CD14-positive monocyte (primary cell): ENCODE measurements around the gene RCOR1. TPM values are rescaled to one million over a fixed set of nuclear protein-coding genes. Genes with fewer than 3 reads are reported as not detected.

ENCODE experiments used
- DNase-seq, 3 donors: peaks; one replicate each; pipeline ENCODE4 v3.0.0-alpha.2; 2011 to 2022
- H2AFZ ChIP-seq: 2 replicates; pipeline ENCODE4 v1.6.0; 2012; ENCODE audit warnings: mild to moderate bottlenecking, low read depth, low read length, inconsistent platforms; ENCODE audit not compliant: insufficient read depth, poor library complexity, severe bottlenecking
- H3K27ac ChIP-seq, 2 donors: 1 replicate in 1 of 2; 2 replicates in 1 of 2; pipeline ENCODE4 v1.5.1; 2012 to 2013; ENCODE audit warnings: low read length in 2 of 2, control low read depth in 1 of 2, inconsistent platforms in 1 of 2, low read depth in 1 of 2, mild to moderate bottlenecking in 1 of 2
- H3K27me3 ChIP-seq, 2 donors: one replicate each; pipeline versions ENCODE4 v1.6.0 to v1.6.1; 2011 to 2013; ENCODE audit warnings: low read length in 2 of 2; ENCODE audit not compliant: control insufficient read depth in 2 of 2, insufficient read depth in 2 of 2
- H3K36me3 ChIP-seq, 2 donors: replicated peaks in 1 of 2; 1 replicate in 1 of 2; 2 replicates in 1 of 2; pipeline versions ENCODE4 v1.5.1 to v1.6.1; 2012 to 2013; ENCODE audit warnings: low read length in 2 of 2, control low read depth in 1 of 2, inconsistent platforms in 1 of 2, mild to moderate bottlenecking in 1 of 2; ENCODE audit not compliant: insufficient read depth in 2 of 2, control insufficient read depth in 1 of 2
- H3K4me1 ChIP-seq, 2 donors: 1 replicate in 1 of 2; 2 replicates in 1 of 2; pipeline versions ENCODE4 v1.5.1 to v1.6.1; 2012 to 2013; ENCODE audit warnings: low read length in 2 of 2, control low read depth in 1 of 2, inconsistent platforms in 1 of 2, mild to moderate bottlenecking in 1 of 2, moderate library complexity in 1 of 2; ENCODE audit not compliant: insufficient read depth in 2 of 2, control insufficient read depth in 1 of 2
- H3K4me2 ChIP-seq: replicated peaks from 2 replicates; pipeline ENCODE3; 2012; ENCODE audit warnings: low read length, moderate library complexity, mild to moderate bottlenecking; ENCODE audit not compliant: poor library complexity, severe bottlenecking; ENCODE audit errors: extremely low read depth
- H3K4me3 ChIP-seq, 3 experiments: fragments of 200-600 bp in 1 of 3; sonication (generic) in 1 of 3; replicated peaks in 1 of 3; 1 replicate in 2 of 3; 2 replicates in 1 of 3; pipeline ENCODE4 v1.5.1; 2011 to 2013; ENCODE audit warnings: low read length in 3 of 3, mild to moderate bottlenecking in 3 of 3, control low read depth in 2 of 3, low read depth in 2 of 3, inconsistent platforms in 1 of 3, moderate library complexity in 1 of 3
- H3K79me2 ChIP-seq: 2 replicates; pipeline ENCODE4 v1.6.0; 2012; ENCODE audit warnings: mild to moderate bottlenecking, control low read depth, inconsistent platforms, low read length, moderate library complexity; ENCODE audit not compliant: insufficient read depth
- H3K9ac ChIP-seq: 2 replicates; pipeline ENCODE4 v1.6.0; 2017; ENCODE audit warnings: low read length, mild to moderate bottlenecking; ENCODE audit not compliant: insufficient read depth, poor library complexity, severe bottlenecking
- H3K9me3 ChIP-seq, 2 donors: replicated peaks in 1 of 2; 1 replicate in 1 of 2; 2 replicates in 1 of 2; pipeline versions ENCODE4 v1.5.1 to v1.6.1; 2012 to 2013; ENCODE audit warnings: low read length in 2 of 2, control low read depth in 1 of 2; ENCODE audit not compliant: control insufficient read depth in 1 of 2, insufficient read depth in 1 of 2
- H4K20me1 ChIP-seq: 2 replicates; pipeline ENCODE4 v1.6.0; 2012; ENCODE audit warnings: mild to moderate bottlenecking, low read length, control low read depth, moderate library complexity; ENCODE audit not compliant: insufficient read depth
- H3K27ac Mint-ChIP-seq, 7 donors: one replicate each; pipeline ENCODE4 v1.8.0; 2020; ENCODE audit warnings: mild to moderate bottlenecking in 7 of 7, mixed read lengths in 7 of 7, moderate library complexity in 6 of 7, inconsistent platforms in 2 of 7
- H3K27me3 Mint-ChIP-seq, 3 donors: one replicate each; pipeline ENCODE4 v1.8.0; 2021 to 2022; ENCODE audit warnings: low read depth in 3 of 3, mild to moderate bottlenecking in 3 of 3, mixed read lengths in 3 of 3, moderate library complexity in 3 of 3, inconsistent platforms in 1 of 3
- H3K36me3 Mint-ChIP-seq, 2 donors: one replicate each; pipeline ENCODE4 v1.8.0; 2020; ENCODE audit warnings: mixed read lengths in 2 of 2, inconsistent platforms in 1 of 2, mild to moderate bottlenecking in 1 of 2
- H3K4me1 Mint-ChIP-seq: one replicate; pipeline ENCODE4 v1.8.0; 2020; ENCODE audit warnings: mild to moderate bottlenecking, mixed read lengths
- H3K4me3 Mint-ChIP-seq, 2 donors: one replicate each; pipeline ENCODE4 v1.8.0; 2020; ENCODE audit warnings: mild to moderate bottlenecking in 2 of 2, mixed read lengths in 2 of 2, moderate library complexity in 1 of 2
- H3K9me3 Mint-ChIP-seq, 7 donors: one replicate each; pipeline ENCODE4 v1.8.0; 2020 to 2022; ENCODE audit warnings: mixed read lengths in 7 of 7, mild to moderate bottlenecking in 6 of 7, moderate library complexity in 6 of 7, inconsistent platforms in 2 of 7
- CTCF ChIP-seq: fragments of 200-600 bp; IDR thresholded peaks from one replicate; pipeline ENCODE4 v1.8.0; 2022; ENCODE audit warnings: antibody characterized with exemption, mild to moderate bottlenecking
- WGBS: methylation state at CpG from one replicate; pipeline ENCODE4 v1.1.5; 2013; ENCODE audit warnings: missing lambda C conversion rate; ENCODE audit not compliant: insufficient coverage; 5-methylcytosine and 5-hydroxymethylcytosine counted together
- intact Hi-C, 2 donors: fragments of 100-400 bp; cut with micrococcal nuclease; formaldehyde crosslinking; loops; one replicate each; pipeline versions ENCODE4 v1.15.0 to v1.15.1; 2023
- polyA plus RNA-seq, 3 donors: library from polyadenylated mRNA; depleted of rRNA in 1 of 3; unstranded in 2 of 3; stranded (reverse) in 1 of 3; fragments of 300-500 nt in 2 of 3; fragments of >200 nt in 1 of 3; fragmentation: Illumina TruSeq in 2 of 3; gene quantifications; 1 replicate in 2 of 3; 2 replicates in 1 of 3; pipeline ENCODE4 v1.2.3, GENCODE V29; 2012 to 2021

Gene RCOR1
- polyA plus RNA-seq, 3 donors, result 2.1 to 36.6 (median 2.3) TPM

DNA sequence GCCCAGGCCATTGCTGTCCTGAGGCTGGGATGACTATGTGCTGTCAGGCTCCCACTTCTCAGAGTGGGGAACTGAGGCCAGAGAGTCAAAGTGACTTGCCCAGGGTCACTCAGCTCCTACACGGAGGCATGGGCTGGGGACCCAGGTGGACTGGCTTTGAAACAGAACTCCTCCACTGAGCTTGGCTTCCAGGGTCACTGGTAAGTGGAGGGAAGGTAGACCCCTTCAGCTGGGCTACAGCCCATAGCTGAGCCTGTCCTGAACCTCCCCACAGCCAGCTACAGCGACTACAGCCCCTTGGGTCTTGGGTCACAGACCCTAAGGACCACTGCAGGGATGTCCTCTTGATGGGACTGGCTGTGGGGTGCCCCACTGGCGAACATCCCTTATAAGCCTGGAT lies 144.5 kb downstream of the RCOR1 start:
- H3K27me3 Mint-ChIP-seq, result peaks cover 0 to 2% (median 0%) of the 10 kb centered on the region in 3 donors
- DNase-seq, result no peak
- Histone ChIP-seq H3K36me3 (peaks cover 23 to 50% of the 10 kb centered on the region in 2 donors), H3K4me1 (no peaks in the 10 kb centered on the region), H3K27me3 (no peaks in the 10 kb centered on the region), H3K9me3 (peaks cover 15 to 26% of the 10 kb centered on the region in 2 donors), H3K79me2 (no peaks in the 10 kb centered on the region), H3K4me3 (no peak overlapping the region), H3K4me2 (no peak overlapping the region), H2AFZ (no peak overlapping the region), H4K20me1 (peaks cover 33% of the 10 kb centered on the region), H3K27ac (no peak overlapping the region), H3K9ac (no peak overlapping the region)
- peaks cover 36 to 63% of the 10 kb centered on the region in 2 donors for H3K36me3 Mint-ChIP-seq
- H3K27ac Mint-ChIP-seq, result peak overlapping the region in 1 of 7 donors; percentile 52
- intact Hi-C loops, result no loop called here
- H3K9me3 Mint-ChIP-seq, result peaks cover 8 to 27% (median 25%) of the 10 kb centered on the region in 7 donors
- H3K4me3 Mint-ChIP-seq, result no peak overlapping the region
- H3K4me1 Mint-ChIP-seq, result no peaks in the 10 kb centered on the region
- 100% methylated on average over 2 of the region's 3 CpGs for WGBS
- TF ChIP-seq CTCF, result no peak

DNA sequence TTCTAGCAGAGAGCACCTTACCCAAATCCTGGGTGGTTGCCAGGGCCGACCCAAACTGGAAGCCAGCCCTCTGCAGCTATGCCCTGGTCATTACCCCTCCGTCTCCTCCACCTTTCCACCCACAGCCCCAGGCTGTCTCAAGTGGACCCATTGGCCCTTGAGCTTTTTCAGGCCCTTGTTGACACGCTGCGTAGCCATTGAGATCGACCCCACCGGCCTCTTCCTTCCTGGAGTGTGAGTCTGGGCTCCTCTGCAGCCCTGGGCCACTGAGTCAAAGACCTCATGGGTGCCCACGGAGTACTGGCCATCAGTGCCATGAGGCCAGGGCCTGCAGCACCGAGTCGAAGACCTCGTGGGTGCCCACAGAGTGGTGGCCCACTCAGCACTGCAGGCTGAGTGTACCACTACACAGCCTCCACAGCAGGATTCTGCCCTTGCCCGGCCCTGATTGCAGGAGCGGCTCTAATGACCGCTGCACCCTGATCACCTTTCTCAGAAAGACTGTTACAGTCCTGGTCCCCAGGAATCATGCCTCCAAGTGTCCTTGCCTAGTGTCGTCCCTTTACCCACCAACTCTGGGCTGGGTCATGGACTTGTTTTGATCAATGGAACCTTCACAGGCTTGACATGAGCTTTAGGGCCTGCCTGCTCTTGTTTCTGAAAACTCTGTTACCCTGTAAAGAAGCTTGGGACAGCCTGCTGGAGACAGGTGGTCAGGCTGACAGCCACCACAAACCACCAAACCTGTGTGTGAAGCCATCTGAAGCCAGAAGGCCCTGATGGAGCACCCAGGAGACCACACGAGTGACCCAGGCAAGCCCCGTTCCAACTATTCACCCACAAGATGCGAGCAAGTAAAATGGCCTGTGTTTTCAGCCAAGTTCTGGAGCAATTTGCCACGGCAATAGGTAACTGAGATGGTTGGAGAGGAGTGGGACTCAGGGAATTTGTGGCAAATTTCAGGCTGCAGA lies 145.2 kb downstream of the RCOR1 start:
- Histone ChIP-seq H3K27ac (no peak overlapping the region), H3K4me3 (no peak overlapping the region), H3K36me3 (peaks cover 19 to 43% of the 10 kb centered on the region in 2 donors), H3K27me3 (no peaks in the 10 kb centered on the region), H3K4me1 (no peaks in the 10 kb centered on the region), H2AFZ (no peak overlapping the region), H3K9ac (no peak overlapping the region), H3K79me2 (no peaks in the 10 kb centered on the region), H3K9me3 (peaks cover 15 to 33% of the 10 kb centered on the region in 2 donors), H4K20me1 (peaks cover 27% of the 10 kb centered on the region), H3K4me2 (no peak overlapping the region)
- intact Hi-C loops, result no loop called here
- Mint-ChIP-seq H3K36me3 (peaks cover 36 to 57% of the 10 kb centered on the region in 2 donors), H3K4me3 (no peak overlapping the region), H3K4me1 (no peaks in the 10 kb centered on the region), H3K9me3 (peaks cover 8 to 34% (median 32%) of the 10 kb centered on the region in 7 donors), H3K27ac (peak overlapping the region in 4 of 7 donors; percentile 1 to 65 (median 36)), H3K27me3 (peaks cover 0 to 2% (median 0%) of the 10 kb centered on the region in 3 donors)
- WGBS, result 98% methylated on average over 15 of the region's 18 CpGs
- no peak for TF ChIP-seq CTCF
- DNase-seq, result no peak
